GM19324 (cell line): Measurements from ENCODE around the gene PHEX.
"Not testable (repeated sequence)": the region's sequence is repeated elsewhere in the genome, so short reads cannot be mapped to it uniquely, and the experiment has no call there.

Experiments used
- ATAC-seq: cut with Tn5 transposase; IDR thresholded peaks from one replicate; pipeline ENCODE4 v1.9.1; 2021; ENCODE audit warnings: mild to moderate bottlenecking, moderate library complexity; ENCODE audit not compliant: unreplicated experiment, low FRiP score

The PHEX gene

DNA sequence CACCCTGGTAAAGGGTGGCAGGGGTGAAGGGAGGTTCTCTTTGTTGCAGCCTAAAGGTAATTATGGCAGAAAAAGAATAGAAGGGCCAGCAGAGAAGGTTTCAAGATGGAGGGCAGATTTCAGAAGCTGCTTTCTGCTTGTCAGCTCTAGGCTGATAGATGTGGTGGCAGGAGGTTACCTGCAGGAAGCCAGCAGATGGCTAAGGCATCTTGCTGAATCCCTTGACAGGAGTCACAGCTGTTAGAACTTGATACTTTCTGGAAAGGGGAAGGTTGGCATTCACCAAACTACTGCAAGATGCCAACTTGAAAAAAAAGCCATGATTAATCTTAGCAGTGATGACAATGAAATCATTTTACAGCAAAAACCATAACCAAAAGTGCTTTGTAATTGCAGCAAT lies 171.1 kb downstream of the PHEX start:
- no peak for ATAC-seq

DNA sequence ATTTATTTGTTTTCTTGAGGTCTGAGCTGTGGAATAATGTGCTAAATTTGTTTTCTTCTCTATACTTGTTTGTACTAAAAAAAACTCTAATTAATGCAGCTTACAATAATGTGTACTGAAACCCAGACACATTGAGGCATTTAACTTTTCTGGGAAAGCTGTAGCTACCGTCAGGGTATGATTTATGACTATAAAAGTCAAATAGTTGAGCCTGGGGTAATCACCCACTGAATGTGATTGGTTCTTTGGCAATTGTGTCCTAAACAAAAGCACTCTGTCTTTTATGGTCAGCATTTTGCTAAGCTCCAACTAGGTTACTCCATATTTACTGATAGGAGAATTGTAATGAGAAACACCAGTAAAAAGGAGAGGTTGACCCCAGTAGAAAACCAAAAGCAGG lies 174.7 kb downstream of the PHEX start:
- ATAC-seq, result no peak

DNA sequence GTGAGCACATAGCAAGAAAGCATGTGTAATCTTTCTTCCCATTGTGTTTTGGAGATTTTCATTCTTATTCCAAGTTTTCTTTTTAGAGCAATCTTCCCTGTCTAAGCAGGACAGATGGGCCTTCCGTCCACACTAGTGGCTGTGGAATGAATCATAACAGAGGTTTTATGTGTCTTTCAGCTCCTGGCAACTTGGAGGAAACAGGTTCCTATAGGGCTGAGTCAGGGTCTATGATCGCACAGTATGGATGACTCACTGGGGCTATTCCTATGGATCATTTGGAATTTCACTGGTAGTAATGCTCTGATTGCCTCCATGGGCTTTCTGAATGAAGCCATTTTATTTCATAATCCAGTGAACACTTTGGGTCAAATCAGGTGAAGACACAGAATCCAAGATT lies 188.8 kb downstream of the PHEX start:
- no peak for ATAC-seq

DNA sequence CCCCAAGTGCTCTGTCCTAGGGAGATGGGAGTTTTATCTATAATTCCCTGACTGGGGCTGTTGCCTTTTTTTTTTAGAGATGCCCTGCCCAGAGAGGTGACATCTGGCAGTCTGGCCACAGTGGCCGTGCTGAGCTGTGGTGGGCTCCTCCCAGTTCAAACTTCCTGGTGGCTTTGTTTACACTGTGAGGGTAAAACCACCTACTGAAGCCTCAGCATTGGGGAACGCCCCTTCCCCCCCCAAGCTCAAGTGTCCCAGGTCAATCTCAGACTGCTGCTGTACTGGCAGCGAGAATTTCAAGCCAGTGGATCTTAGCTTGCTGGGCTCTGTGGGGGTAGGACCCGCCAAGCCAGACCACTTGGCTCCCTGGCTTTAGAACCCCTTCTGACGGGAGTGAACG lies 202.3 kb downstream of the PHEX start:
- ATAC-seq, result no peak

DNA sequence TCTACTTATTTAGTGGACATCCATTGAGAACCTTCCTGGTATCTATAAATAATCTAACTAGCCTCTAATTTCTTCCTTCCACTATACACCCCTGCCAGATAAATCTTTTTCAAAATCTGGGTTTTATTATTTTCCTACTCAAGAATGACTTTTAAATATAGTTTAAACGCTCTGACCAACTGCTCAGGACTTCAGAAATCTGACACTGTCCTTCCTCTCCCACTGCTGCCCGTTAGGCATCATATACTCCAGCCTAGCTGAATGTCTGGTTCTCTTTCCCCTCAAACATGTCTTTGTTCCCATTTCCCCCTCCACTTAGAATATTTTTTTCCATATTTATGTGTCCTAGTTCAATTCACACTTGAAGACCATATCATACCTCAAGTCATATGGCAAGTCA lies 205.4 kb downstream of the PHEX start:
- ATAC-seq, result no peak

DNA sequence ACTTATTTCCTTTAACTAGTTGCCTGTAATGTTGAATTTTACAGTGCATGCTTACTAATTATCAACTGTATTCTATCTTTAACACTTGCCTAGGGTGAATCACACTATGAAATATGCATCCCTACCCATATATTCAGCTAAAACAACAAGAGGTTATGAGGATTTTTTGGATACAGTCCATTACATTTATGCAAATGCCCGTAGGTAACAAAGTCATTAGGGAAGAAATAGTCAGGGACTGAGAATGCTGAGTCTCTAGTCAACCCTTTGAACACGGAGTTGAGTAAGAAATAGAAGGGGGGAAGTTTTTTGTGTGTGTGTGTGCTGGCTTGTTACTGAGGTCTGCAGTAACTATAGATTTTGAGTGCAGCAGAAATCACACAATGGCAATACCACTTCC lies 214.5 kb downstream of the PHEX start:
- ATAC-seq, result no peak

DNA sequence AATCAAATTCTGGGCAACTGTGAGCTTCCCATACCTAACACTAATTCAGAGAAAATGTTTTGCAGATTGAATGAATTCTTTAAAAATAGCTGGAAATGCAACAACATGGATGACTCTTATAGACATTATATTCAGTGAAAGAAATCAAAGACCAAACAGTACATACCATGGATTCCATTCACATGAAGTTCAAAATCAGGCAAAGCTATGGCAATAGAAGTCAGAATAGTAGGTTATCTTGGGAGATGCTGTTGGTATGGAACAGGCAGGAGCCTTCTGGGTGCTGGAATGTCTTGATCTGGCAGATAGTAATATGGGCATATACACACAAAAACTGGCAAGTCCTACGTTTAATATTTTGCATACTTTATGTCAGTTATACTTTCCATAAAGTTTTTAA lies 215.0 kb downstream of the PHEX start:
- no peak for ATAC-seq

DNA sequence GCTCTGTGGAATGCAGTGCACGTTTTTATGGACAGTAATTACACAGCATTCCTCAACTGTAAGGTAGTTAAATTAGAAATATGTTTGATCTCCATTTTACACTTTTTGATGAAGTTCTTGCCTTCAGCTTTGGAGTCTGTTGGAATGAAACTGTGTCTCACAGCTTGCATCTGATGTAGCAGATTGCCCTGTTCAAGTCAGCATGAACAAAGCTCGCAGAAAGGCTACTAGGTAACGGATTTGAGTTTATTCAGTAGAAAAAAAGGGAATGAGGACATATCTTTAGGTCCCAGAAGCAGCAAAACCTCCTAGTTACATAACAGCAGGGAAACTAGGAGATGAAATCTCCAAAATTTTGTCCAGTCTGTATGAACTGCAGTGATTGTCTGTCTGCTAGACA lies 216.3 kb downstream of the PHEX start:
- no peak for ATAC-seq

DNA sequence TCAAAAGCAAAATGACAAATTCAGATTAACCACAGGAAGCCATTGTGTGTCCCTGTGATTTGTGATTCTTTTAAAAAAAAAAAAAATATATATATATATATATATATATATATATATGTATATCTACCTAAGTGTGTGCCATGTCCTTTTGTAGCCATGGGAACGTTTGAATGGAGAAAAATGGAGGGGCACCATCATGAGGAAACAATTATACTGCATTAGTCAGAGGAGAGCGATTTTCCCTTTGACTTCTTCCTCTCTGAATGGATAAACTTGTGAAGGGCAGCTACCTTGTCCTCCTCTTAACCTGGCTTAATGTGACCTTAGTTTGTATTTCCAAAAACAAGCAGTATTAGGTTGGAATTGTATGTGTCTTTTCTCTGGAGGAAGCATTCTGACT lies 217.2 kb downstream of the PHEX start:
- no peak for ATAC-seq

DNA sequence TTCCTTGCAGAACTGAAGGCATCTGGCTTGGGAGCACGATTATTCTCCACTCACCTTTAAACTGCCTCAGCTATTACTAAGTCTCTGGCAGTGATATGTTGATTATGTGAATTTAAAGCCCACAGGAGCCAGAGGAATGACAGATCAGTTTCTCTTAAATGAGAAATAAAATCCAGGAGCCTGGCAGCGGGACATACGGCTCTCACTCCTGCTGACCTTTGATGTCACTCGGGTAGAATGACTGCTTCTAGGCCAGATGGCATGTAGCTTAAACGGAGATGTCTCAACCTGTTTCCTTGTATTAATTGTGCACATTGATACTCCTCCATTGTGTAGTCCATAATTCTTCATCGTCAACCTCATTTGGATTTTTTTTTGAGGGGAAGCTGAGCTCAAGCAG lies 236.6 kb downstream of the PHEX start:
- ATAC-seq, result no peak

DNA sequence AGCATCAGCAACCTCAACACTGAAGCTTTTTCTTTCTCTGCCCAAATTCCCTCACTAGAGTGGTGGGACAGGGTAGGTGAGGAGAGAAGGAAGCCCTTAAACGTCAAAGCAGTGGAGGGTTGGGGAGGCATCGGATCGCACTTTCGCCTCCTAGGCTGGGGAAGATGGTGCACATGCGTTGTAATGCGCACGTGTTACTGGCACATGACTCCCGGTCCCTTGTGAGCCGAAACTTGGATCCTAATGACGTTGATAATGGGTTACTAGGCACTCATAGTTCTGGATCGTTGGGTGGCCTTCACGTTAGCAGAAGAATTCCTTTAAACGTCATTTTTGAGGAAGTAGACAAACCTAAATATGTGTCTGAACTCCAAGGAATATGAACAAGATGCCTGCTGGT lies 240.5 kb downstream of the PHEX start, which contains the start of gene CBLL2:
Gene CBLL2 (plus strand): TSS at position 301 of the 400 bp plus-strand sequence. CDS start 79 bp downstream, at position 380.
- ATAC-seq, result no peak

DNA sequence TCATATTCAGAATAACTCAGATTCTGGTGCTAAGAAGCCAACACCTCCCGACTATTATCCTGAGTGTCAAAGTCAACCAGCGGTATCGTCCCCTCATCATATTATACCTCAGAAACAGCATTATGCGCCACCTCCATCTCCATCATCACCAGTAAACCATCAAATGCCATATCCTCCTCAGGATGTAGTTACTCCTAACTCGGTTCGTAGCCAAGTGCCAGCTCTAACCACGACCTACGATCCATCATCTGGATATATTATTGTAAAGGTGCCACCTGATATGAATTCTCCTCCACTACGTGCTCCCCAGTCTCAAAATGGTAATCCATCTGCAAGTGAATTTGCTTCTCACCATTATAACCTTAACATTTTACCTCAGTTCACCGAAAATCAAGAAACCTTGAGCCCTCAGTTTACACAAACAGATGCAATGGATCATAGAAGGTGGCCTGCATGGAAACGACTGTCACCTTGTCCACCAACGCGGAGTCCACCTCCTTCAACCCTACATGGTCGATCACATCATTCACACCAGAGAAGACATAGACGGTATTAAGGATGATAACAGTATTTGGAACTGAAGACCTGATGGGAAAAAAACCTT lies 241.7 kb downstream of the PHEX start:
- no peak for ATAC-seq

DNA sequence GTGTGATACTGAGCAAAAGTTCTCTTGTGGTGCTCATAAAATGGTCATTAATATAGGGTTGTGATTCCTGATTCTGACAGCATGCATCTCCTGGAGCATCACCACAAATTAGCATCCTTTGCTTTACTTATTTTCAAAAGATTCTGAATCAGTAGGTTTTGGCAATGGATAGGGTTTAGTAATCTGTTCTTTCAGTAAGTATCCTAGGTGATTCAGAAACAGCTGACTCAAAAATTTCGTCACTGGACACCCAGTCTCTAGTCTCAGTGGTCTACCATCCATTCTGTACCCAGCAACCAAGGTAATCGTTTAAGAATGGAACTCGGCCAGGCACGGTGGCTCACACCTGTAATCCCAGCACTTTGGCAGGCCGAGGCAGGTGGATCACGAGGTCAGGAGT lies 244.7 kb downstream of the PHEX start:
- no peak for ATAC-seq

DNA sequence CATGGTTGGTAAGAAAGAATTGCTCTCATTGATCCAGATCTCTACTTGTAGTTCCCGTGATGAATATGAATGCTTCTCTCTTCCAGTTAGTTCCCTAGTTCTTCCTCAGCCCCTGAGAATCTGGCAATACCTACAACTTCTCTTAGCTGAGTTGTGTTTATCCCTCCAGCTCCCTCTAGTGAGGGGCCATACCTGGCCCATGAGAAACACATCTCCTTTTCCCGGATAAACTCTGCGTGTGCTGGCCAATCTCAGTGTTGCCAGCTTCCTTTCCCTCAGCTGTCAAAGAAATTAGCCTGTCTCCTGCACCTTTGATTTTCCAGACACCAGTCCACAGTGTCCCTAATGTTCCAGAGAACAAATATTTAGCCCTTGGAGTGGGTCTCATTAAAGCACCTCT lies 246.2 kb downstream of the PHEX start:
- ATAC-seq, result no peak

DNA sequence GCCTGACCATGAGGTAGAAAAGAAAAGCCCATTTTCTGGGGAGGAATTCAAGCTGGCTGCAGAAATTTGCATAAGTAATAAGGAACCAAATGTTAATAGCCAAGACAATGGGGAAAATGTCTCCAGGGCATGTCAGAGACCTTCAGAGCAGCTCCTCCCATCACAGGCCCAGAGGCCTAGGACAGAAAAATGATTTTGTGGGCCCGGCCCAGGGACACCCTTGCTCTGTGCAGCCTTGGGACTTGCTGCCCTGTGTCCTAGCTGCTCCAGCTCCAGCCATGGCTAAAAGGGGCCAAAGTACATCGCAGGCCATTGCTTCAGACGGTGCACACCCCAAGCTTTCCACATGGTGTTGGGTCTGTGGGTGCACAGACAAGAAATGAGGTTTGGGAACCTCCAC lies 257.1 kb downstream of the PHEX start:
- not testable (repeated sequence) for ATAC-seq

DNA sequence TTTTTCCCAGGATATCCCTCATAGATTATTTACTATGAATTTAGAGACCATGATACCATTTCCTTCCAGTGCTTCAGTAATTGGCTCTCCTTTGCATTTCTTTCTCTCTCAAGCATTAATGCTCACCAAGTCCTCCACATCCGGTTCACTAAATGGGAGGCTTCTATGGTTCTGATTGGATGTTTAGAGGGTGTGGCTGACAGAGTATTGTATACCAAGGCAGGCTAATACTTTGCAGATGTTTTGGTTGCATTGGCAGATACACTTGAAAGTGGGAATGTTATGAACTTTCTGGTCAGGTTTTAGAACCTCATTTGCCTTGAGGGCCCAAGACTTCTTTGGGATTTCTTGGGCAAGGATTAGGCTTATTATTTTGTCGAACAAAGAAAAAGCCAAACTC lies 264.7 kb downstream of the PHEX start:
- ATAC-seq, result no peak

DNA sequence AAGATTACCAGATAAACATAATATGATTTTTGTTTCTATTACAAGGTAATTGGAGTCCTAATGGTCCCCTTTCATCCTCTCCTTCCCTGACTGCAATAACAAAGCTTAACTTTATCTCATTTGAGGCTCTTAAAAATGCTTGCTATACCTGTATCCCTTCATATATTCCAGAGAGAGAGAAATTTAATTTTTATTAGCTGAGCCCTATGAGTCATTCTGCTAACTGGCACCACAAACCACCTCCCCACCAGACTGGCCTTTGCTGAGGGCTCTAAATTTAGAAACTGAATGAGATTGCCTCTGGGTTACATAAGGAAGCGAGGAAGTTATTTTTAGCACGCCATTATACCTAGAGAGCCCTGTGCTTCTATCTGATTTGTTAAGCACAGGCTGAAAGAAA lies 268.0 kb downstream of the PHEX start:
- no peak for ATAC-seq
